Head of caudate nucleus (tissue), 42 donors: ENCODE results near the gene CFAP77.

Experiments
- DNase-seq, 42 donors: peaks; one replicate each; pipeline versions ENCODE4 v3.0.0 to v3.0.0-alpha.2; 2020 to 2021; ENCODE audit warnings: mixed read lengths in 7 of 42
- intact Hi-C: fragments of 100-400 bp; cut with DNase I; formaldehyde crosslinking; loops from one replicate; pipeline ENCODE4 v1.15.0; 2022

CFAP77 gene

DNA sequence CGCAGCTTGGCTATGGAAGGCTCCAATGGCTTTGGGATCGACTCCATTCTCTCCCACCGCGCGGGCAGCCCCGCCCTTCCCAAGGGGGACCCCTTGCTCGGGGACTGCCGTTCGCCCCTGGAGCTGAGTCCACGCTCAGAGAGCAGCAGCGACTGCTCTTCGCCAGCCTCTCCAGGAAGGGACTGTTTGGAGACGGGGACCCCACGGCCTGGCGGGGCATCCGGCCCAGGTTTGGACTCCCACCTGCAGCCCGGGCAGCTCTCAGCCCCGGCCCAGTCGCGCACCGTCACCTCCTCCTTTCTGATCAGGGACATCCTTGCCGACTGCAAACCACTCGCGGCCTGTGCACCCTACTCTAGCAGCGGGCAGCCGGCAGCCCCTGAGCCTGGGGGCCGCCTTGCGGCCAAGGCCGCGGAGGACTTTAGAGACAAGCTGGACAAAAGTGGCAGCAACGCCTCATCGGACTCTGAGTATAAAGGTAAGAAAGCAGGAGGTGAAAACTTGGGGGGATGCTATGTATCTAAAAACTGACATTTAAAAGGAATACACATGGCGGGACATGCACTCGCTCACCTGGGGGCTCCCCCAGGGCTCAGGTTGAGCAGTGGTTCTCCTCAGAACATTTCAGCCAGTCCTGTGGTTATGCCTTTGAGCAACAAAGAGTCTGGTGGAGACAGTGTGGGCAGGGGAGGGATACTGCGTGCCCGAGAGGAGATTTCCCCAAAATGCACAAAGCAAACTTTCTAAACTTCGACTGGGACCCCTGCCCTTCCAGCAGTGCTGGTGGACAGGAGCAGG is 173.0 kb downstream of the CFAP77 start:
- no peak for DNase-seq
- intact Hi-C loops, result no loop called here

DNA sequence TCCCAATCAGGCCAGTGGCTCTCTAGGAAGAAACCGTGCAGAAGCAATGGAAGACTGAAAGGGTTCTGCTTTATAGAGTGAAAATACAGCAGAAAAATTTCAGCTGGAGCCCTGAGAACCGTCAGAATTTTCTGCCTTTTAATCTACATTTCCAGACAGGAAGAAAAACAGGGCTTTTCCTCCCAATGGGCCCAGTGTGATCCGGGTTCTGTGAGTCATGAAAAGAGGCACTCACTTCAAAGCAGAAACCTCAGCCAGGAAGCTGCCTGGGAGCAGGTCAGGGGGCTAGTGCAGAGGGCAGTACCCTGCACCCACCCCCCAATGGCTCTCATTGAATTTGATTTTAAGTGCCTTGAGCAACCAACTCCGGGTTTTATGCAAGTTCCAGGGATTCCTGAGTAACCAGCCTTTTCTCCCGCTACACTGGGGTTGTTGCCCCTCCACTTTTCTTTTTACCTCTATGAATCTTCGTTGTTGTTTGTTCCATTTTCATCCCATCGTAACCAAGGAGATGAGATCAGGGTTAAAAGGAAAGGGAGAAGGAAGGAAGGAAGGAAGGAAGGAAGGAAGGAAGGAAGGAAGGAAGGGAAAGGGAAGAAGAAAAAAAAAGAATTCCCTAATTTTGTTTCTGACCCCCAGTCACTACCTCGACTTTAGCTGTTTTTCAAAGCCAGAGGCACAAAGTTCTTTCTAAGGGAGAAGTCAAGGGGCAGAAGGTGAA is 173.7 kb downstream of the CFAP77 start:
- no peak for DNase-seq
- intact Hi-C loops, result no loop called here

DNA sequence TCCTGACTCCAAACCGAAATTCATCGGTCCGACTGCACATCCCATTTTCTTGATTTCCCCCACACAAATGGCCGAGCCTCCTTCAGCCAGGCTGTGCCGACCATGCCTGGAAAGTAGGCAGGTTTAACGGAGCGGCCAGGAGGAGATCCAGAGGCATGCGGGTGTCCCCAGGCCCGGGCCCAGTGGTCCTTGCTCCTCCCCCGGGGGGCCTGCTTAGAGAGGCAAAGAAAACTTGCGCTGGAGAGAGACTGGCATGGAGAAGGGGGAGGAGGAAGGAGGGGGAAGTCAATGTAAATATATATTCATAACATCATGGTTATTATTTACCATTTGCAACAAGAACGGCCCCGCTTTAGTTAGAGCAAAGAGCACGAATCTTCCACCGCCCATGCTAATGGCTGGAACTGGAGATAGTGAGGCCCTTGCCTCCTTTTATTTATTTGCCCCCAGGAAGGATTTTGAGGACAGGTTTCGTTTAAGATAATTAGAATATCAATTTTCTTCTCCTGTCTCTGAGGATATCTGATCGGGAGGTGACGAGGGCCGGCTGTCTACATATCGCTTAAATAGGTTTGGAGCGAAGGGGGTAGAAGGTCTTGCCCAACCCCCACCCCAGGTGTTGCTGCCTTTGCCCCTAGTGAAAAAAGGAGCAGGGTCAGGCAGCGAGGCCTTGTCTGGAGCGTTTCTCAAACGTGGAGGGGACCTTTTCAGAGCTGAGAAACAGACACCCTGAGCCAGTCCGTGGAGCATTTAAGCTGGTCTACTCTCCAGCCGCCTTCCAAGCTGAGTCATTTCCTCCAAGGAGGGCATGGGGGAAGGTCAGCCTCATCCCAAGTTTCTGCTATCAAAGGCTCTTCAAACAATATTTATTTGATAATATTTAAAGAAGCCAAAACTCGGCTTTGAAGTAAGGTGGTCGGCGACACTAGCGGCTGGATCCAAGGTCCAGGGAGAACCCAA is 174.9 kb downstream of the CFAP77 start:
- no peak for DNase-seq
- intact Hi-C loops, result no loop called here

DNA sequence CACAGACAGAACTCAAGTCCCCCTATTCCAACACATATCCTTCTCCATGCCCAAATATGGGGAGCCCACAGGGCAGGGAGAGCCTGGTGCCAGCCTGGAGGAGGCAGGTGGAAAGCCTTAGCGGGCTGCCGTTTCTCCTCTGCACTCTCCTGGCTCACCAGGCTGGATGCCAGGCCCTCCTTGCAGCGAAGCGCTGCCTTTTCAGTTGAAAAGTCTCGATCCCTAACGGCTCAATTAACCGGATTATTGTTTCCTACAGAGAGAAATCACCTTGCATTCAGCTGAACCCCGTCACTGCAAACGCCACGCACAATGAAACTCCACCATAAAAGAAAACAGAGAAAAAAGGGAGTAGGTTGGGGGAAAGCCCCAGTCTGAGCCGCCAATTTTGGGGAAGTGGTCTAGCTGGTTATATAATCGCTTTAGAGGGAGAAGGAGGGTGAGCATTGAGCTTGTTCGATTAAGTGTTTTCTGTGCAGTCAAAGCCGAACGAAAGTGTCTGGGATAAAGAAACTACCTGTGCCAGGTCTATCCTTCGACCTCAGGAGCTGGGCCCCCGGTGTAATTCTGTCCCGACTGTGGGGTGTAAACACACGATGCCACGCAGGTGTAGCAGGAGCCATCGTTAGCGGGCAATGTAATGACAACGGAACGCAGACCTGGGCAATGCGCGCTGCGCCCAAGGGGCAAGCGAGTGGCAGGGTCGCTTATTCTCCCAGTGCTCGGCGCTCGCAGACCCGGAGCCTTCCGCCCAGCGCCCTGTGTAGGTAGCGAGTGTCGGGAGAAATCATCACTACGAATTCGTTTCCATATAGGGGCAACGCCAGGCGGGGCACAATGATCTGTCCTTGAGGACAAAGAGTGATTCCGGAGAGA is 176.2 kb downstream of the CFAP77 start:
- intact Hi-C loops, result no loop called here
- DNase-seq, result no peak

DNA sequence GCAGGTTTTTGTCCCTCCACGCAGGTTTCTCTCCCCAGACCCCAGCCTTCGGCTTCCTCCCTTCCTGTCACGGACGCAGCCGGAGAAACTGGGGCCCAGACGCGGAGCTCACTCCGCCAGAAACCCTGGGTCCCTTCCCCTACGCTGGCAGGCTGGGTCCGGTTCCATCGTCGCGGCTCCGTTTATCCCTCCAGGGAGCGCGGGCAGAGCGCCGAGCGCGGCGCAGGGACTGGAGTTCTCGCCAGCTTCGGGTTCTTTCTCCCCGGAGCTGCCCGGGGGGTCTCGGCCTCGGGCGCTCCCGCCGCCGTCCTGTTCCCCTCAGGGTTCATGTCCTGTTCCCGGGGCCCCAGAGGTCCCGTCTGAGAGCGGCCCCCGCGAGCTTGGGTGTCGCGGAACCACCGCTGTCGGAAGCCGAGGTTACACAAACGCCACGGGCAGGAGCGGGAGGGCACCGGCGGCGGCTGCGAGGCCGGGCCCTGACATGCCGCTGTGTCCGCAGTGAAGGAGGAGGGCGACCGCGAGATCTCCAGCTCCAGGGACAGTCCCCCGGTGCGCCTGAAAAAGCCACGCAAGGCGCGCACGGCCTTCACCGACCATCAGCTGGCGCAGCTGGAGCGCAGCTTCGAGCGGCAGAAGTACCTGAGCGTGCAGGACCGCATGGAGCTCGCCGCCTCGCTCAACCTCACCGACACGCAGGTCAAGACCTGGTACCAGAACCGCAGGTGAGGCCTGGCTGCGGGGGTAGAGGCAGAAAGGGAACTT is 177.0 kb downstream of the CFAP77 start:
- intact Hi-C loops, result no loop called here
- no peak for DNase-seq

GRCh38 chr9:132587592-132587955 is 177.6 kb downstream of the CFAP77 start:
- intact Hi-C loops, result no loop called here
- no peak for DNase-seq

GRCh38 chr9:132588098-132588497 is 178.1 kb downstream of the CFAP77 start:
- DNase-seq, result no peak
- intact Hi-C loops, result no loop called here

GRCh38 chr9:132588501-132589147 is 178.6 kb downstream of the CFAP77 start:
- intact Hi-C loops, result no loop called here
- DNase-seq, result no peak

GRCh38 chr9:132589148-132590036 is 179.4 kb downstream of the CFAP77 start:
- intact Hi-C loops, result no loop called here
- no peak for DNase-seq

DNA sequence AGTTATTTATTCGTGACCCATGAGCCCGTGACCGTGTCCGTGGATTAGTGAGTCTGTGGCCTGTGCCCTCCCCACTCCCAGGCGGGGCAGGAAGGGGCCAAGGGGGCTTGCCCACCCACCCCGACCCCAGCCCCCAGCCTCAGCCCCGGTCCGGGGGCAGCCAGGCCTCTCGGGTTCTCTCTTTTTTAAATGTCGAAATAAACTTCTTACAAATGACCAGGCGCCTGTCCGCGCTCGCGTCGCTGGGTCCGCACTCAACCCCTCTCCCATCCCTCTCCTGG is 180.0 kb downstream of the CFAP77 start:
- intact Hi-C loops, result no loop called here

DNA sequence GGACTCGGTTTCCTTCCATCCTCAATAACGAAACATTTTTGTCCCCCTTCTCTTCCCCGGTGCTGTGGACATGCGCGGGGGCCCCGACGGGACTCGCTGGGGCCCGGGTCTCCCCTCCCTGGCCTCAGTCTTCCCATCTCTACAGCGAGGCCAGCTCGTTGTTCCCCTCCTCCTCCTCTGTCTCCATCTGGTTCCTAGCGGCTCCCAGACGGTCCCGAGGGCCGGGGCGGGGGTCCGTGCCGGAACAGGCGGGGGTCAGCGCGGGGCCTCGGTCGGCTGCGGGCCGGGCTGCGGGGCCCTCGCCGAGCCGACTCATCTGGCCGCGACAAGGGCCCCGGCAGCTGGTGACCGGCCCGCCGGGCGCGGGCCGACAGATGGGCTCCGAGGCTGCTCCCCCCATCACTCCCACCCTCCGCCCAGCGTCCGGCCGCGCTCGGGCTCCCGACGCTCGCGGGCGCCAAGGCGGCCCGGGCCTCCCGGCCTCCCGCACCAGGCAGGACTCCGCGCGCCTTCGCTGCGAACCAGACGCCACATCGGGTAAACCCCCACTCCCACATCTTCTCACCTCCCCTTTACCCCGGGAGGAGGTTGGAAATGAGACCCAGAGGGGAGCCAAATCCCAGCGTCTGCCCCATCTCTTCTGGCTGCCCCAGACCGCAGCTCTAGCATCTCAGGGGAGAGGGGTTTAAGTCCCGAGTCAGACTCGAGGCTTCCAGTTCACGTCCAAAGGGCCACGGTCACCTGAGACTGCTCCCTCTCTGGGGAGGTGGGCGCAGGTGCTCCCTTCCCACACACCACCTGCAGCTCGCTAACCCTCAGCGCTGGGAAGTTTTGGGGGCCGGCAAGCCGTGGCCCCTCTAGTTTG is 180.5 kb downstream of the CFAP77 start:
- DNase-seq, result no peak
- intact Hi-C loops, result no loop called here

More for the DNA sequence above, 180.0 kb downstream of the CFAP77 start:
- DNase-seq, result no peak

GRCh38 chr9:132591244-132591643 is 181.2 kb downstream of the CFAP77 start:
- DNase-seq, result no peak
- intact Hi-C loops, result no loop called here

DNA sequence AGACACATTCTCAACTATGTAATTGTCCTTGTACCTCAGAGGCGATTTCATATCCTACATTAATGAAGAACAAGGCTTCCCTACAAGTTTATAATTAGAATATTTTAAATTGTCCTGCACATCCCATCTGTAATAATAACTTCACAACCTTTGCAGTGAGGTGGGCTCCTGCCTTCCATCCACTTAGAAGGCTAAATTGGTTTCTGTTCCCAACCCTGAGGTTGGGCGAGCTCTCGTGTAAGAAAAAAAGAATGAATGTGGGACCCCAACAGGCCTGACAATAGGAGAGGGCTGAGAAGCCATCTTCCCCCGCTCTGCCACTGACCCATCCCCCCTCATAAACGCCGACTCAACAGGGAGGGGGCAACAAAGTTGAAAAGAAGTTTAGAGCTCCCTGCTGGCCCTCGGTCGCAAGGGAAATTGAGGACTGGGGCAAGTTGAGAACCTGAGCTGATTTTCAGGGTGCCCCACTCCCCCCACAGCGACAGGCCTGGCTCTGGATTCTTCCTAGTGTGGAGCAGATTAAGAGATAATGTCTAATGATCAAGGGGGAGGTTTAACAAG is 181.8 kb downstream of the CFAP77 start:
- intact Hi-C loops, result no loop called here

GRCh38 chr9:132592451-132592850 is 182.4 kb downstream of the CFAP77 start:
- intact Hi-C loops, result no loop called here
- no peak for DNase-seq

More for the DNA sequence above, 181.8 kb downstream of the CFAP77 start:
- DNase-seq, result no peak

- intact Hi-C loops, result no loop called here
- DNase-seq, result no peak
Measured at GRCh38 chr9:132594412-132594811, 184.4 kb downstream of the CFAP77 start.
